CD14-positive monocyte (primary cell): ENCODE results near the gene GEN1. TPM values are rescaled to one million over a fixed set of nuclear protein-coding genes. Genes with fewer than 3 reads are reported as not detected.

Experiments
- DNase-seq, 3 donors: peaks; one replicate each; pipeline ENCODE4 v3.0.0-alpha.2; 2011 to 2022
- H2AFZ ChIP-seq: 2 replicates; pipeline ENCODE4 v1.6.0; 2012; ENCODE audit warnings: mild to moderate bottlenecking, low read depth, low read length, inconsistent platforms; ENCODE audit not compliant: insufficient read depth, poor library complexity, severe bottlenecking
- H3K27ac ChIP-seq, 2 donors: 1 replicate in 1 of 2; 2 replicates in 1 of 2; pipeline ENCODE4 v1.5.1; 2012 to 2013; ENCODE audit warnings: low read length in 2 of 2, control low read depth in 1 of 2, inconsistent platforms in 1 of 2, low read depth in 1 of 2, mild to moderate bottlenecking in 1 of 2
- H3K27me3 ChIP-seq, 2 donors: one replicate each; pipeline versions ENCODE4 v1.6.0 to v1.6.1; 2011 to 2013; ENCODE audit warnings: low read length in 2 of 2; ENCODE audit not compliant: control insufficient read depth in 2 of 2, insufficient read depth in 2 of 2
- H3K36me3 ChIP-seq, 2 donors: replicated peaks in 1 of 2; 1 replicate in 1 of 2; 2 replicates in 1 of 2; pipeline versions ENCODE4 v1.5.1 to v1.6.1; 2012 to 2013; ENCODE audit warnings: low read length in 2 of 2, control low read depth in 1 of 2, inconsistent platforms in 1 of 2, mild to moderate bottlenecking in 1 of 2; ENCODE audit not compliant: insufficient read depth in 2 of 2, control insufficient read depth in 1 of 2
- H3K4me1 ChIP-seq, 2 donors: 1 replicate in 1 of 2; 2 replicates in 1 of 2; pipeline versions ENCODE4 v1.5.1 to v1.6.1; 2012 to 2013; ENCODE audit warnings: low read length in 2 of 2, control low read depth in 1 of 2, inconsistent platforms in 1 of 2, mild to moderate bottlenecking in 1 of 2, moderate library complexity in 1 of 2; ENCODE audit not compliant: insufficient read depth in 2 of 2, control insufficient read depth in 1 of 2
- H3K4me2 ChIP-seq: replicated peaks from 2 replicates; pipeline ENCODE3; 2012; ENCODE audit warnings: low read length, moderate library complexity, mild to moderate bottlenecking; ENCODE audit not compliant: poor library complexity, severe bottlenecking; ENCODE audit errors: extremely low read depth
- H3K4me3 ChIP-seq, 3 experiments: fragments of 200-600 bp in 1 of 3; sonication (generic) in 1 of 3; replicated peaks in 1 of 3; 1 replicate in 2 of 3; 2 replicates in 1 of 3; pipeline ENCODE4 v1.5.1; 2011 to 2013; ENCODE audit warnings: low read length in 3 of 3, mild to moderate bottlenecking in 3 of 3, control low read depth in 2 of 3, low read depth in 2 of 3, inconsistent platforms in 1 of 3, moderate library complexity in 1 of 3
- H3K79me2 ChIP-seq: 2 replicates; pipeline ENCODE4 v1.6.0; 2012; ENCODE audit warnings: mild to moderate bottlenecking, control low read depth, inconsistent platforms, low read length, moderate library complexity; ENCODE audit not compliant: insufficient read depth
- H3K9ac ChIP-seq: 2 replicates; pipeline ENCODE4 v1.6.0; 2017; ENCODE audit warnings: low read length, mild to moderate bottlenecking; ENCODE audit not compliant: insufficient read depth, poor library complexity, severe bottlenecking
- H3K9me3 ChIP-seq, 2 donors: replicated peaks in 1 of 2; 1 replicate in 1 of 2; 2 replicates in 1 of 2; pipeline versions ENCODE4 v1.5.1 to v1.6.1; 2012 to 2013; ENCODE audit warnings: low read length in 2 of 2, control low read depth in 1 of 2; ENCODE audit not compliant: control insufficient read depth in 1 of 2, insufficient read depth in 1 of 2
- H4K20me1 ChIP-seq: 2 replicates; pipeline ENCODE4 v1.6.0; 2012; ENCODE audit warnings: mild to moderate bottlenecking, low read length, control low read depth, moderate library complexity; ENCODE audit not compliant: insufficient read depth
- H3K27ac Mint-ChIP-seq, 7 donors: one replicate each; pipeline ENCODE4 v1.8.0; 2020; ENCODE audit warnings: mild to moderate bottlenecking in 7 of 7, mixed read lengths in 7 of 7, moderate library complexity in 6 of 7, inconsistent platforms in 2 of 7
- H3K27me3 Mint-ChIP-seq, 3 donors: one replicate each; pipeline ENCODE4 v1.8.0; 2021 to 2022; ENCODE audit warnings: low read depth in 3 of 3, mild to moderate bottlenecking in 3 of 3, mixed read lengths in 3 of 3, moderate library complexity in 3 of 3, inconsistent platforms in 1 of 3
- H3K36me3 Mint-ChIP-seq, 2 donors: one replicate each; pipeline ENCODE4 v1.8.0; 2020; ENCODE audit warnings: mixed read lengths in 2 of 2, inconsistent platforms in 1 of 2, mild to moderate bottlenecking in 1 of 2
- H3K4me1 Mint-ChIP-seq: one replicate; pipeline ENCODE4 v1.8.0; 2020; ENCODE audit warnings: mild to moderate bottlenecking, mixed read lengths
- H3K4me3 Mint-ChIP-seq, 2 donors: one replicate each; pipeline ENCODE4 v1.8.0; 2020; ENCODE audit warnings: mild to moderate bottlenecking in 2 of 2, mixed read lengths in 2 of 2, moderate library complexity in 1 of 2
- H3K9me3 Mint-ChIP-seq, 7 donors: one replicate each; pipeline ENCODE4 v1.8.0; 2020 to 2022; ENCODE audit warnings: mixed read lengths in 7 of 7, mild to moderate bottlenecking in 6 of 7, moderate library complexity in 6 of 7, inconsistent platforms in 2 of 7
- CTCF ChIP-seq: fragments of 200-600 bp; IDR thresholded peaks from one replicate; pipeline ENCODE4 v1.8.0; 2022; ENCODE audit warnings: antibody characterized with exemption, mild to moderate bottlenecking
- WGBS: methylation state at CpG from one replicate; pipeline ENCODE4 v1.1.5; 2013; ENCODE audit warnings: missing lambda C conversion rate; ENCODE audit not compliant: insufficient coverage; 5-methylcytosine and 5-hydroxymethylcytosine counted together
- intact Hi-C, 2 donors: fragments of 100-400 bp; cut with micrococcal nuclease; formaldehyde crosslinking; loops; one replicate each; pipeline versions ENCODE4 v1.15.0 to v1.15.1; 2023
- polyA plus RNA-seq, 3 donors: library from polyadenylated mRNA; depleted of rRNA in 1 of 3; unstranded in 2 of 3; stranded (reverse) in 1 of 3; fragments of 300-500 nt in 2 of 3; fragments of >200 nt in 1 of 3; fragmentation: Illumina TruSeq in 2 of 3; gene quantifications; 1 replicate in 2 of 3; 2 replicates in 1 of 3; pipeline ENCODE4 v1.2.3, GENCODE V29; 2012 to 2021

Gene GEN1
- polyA plus RNA-seq, 3 donors: 0.79 to 3.6 (median 0.96) TPM

DNA sequence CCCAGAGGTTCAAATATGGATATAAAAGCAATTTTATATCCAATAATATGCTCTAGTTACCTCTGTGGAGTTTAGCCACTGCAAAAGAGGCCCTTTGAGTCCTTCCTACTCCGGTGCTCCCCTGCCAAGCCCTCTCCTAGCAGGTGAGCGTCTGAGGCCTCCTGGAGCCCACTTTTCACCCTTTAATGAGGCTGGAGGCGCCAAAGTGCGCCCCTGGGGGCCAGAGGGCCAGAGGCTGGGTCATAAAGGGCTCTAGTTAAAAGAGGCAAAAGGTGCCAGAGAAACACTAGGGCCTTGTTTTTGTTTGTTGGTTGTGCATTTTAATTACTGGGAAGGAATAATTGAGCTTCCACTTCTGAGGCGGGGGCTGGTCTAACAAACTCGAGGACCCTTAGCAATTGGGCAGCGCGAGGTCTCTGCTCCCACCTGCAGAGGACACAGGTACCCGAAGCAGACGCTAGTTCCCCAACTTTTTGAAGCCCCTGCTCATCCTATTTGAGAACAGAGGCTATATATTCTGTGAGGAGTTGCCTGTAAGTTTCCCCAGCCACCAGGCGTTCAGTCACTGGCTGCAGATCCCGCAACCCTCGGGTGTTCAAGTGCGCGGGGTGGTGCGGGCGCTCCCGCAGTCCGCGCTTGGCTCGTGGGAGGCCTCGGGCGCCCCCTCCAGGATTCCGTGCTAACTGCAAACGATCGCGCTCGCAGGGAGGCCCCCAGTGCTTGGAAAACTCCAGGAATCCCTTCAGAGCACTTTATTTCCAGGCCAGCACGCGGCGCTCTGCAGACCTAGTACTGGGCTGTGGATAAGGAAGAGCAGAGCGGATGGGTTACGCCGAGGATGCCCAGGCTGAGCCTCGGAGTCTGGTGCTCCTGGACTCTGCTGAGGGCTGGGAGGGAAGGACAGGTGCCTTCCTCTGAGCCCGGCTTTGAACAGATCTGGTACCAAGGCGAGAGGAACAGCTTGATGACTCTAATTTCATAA is 76.4 kb downstream of the GEN1 start:
- intact Hi-C loops: loop anchor here (1.0 to 10.0 kb wide), 2 partner anchors 106 to 111 kb away; no protein-coding TSS in a partner anchor
- H3K9ac ChIP-seq: no peak overlapping the region
- H3K27ac ChIP-seq: no peak overlapping the region
- H3K9me3 ChIP-seq: no peaks in the 10 kb centered on the region
- peaks cover 7 to 8% of the 10 kb centered on the region in 2 donors for H3K4me1 ChIP-seq
- H3K4me3 Mint-ChIP-seq: peak overlapping the region; percentile 24 to 75
- peaks cover 8 to 22% (median 19%) of the 10 kb centered on the region in 3 donors for H3K27me3 Mint-ChIP-seq
- H4K20me1 ChIP-seq: no peaks in the 10 kb centered on the region
- H3K36me3 Mint-ChIP-seq: no peaks in the 10 kb centered on the region
- no peaks in the 10 kb centered on the region for H3K79me2 ChIP-seq
- H3K4me3 ChIP-seq: peak overlapping the region in 1 of 3 experiments; percentile 27
- 3% methylated on average over 27 of the region's 37 CpGs for WGBS
- H3K9me3 Mint-ChIP-seq: peaks cover 0 to 9% (median 4%) of the 10 kb centered on the region in 7 donors
- peak overlapping the region in 1 of 7 donors; percentile 22 for H3K27ac Mint-ChIP-seq
- H2AFZ ChIP-seq: peak overlapping the region; percentile 67
- peak in 2 of 3 donors; percentile 30 to 44 for DNase-seq
- peak; percentile 93 for TF ChIP-seq CTCF
- H3K4me2 ChIP-seq: peak overlapping the region; percentile 48
- H3K4me1 Mint-ChIP-seq: peaks cover 8% of the 10 kb centered on the region
- peaks cover 0 to 13% of the 10 kb centered on the region in 2 donors for H3K27me3 ChIP-seq
- H3K36me3 ChIP-seq: no peaks in the 10 kb centered on the region

GRCh38 chr2:17835516-17835915 is 81.6 kb downstream of the GEN1 start:
- intact Hi-C loops: loop anchor here in 1 of 2 donors (10.0 kb wide), 1 partner anchor 111 kb away; no protein-coding TSS in a partner anchor
- Histone ChIP-seq H3K27ac (no peak overlapping the region), H2AFZ (no peak overlapping the region), H3K79me2 (no peaks in the 10 kb centered on the region), H3K36me3 (no peaks in the 10 kb centered on the region), H3K9ac (no peak overlapping the region), H3K4me1 (peaks cover 3 to 4% of the 10 kb centered on the region in 2 donors), H3K4me2 (no peak overlapping the region), H3K27me3 (peaks cover 0 to 7% of the 10 kb centered on the region in 2 donors), H3K4me3 (no peak overlapping the region), H3K9me3 (no peaks in the 10 kb centered on the region), H4K20me1 (no peaks in the 10 kb centered on the region)
- Mint-ChIP-seq H3K27ac (peak overlapping the region in 1 of 7 donors; percentile 61), H3K36me3 (no peaks in the 10 kb centered on the region), H3K9me3 (no peaks in the 10 kb centered on the region), H3K4me1 (peaks cover 6% of the 10 kb centered on the region), H3K4me3 (no peak overlapping the region), H3K27me3 (peaks cover 8 to 18% (median 16%) of the 10 kb centered on the region in 3 donors)
- no peak for DNase-seq
- no CpG with 5 or more reads among the region's 2 CpGs for WGBS
- TF ChIP-seq CTCF: no peak

Other genes with a start within 250 kb of the GEN1 start
- not detected for gene RAD51AP2, start 235.7 kb upstream of the GEN1 start, polyA plus RNA-seq
- gene VSNL1, start 213.4 kb upstream of the GEN1 start, polyA plus RNA-seq: not detected
- gene SMC6, start 328 bp upstream of the GEN1 start, polyA plus RNA-seq: 1 to 10 TPM; 3.8 to 6.1 (median 5.1) TPM
- gene MSGN1, start 62.3 kb downstream of the GEN1 start, polyA plus RNA-seq: not detected
- gene KCNS3, start 124.5 kb downstream of the GEN1 start, polyA plus RNA-seq: not detected